Ishikawa (cell line): ENCODE results near the gene SLC7A4.

Experiments used
- CEBPB ChIP-seq: IDR thresholded peaks from 2 replicates; pipeline ENCODE4 v1.6.1; 2012
- CREB1 ChIP-seq: IDR thresholded peaks from 2 replicates; pipeline ENCODE4 v1.6.1; 2012; ENCODE audit warnings: low read depth
- EGR1 ChIP-seq: IDR thresholded peaks from 2 replicates; pipeline ENCODE4 v1.6.1; 2012
- EP300 ChIP-seq: IDR thresholded peaks from 2 replicates; pipeline ENCODE4 v1.6.1; 2012; ENCODE audit warnings: borderline replicate concordance
- FOXM1 ChIP-seq: IDR thresholded peaks from 2 replicates; pipeline ENCODE4 v1.6.1; 2012; ENCODE audit warnings: low read depth, borderline replicate concordance
- NFIC ChIP-seq: IDR thresholded peaks from 2 replicates; pipeline ENCODE4 v1.6.1; 2012
- RAD21 ChIP-seq: IDR thresholded peaks from 2 replicates; pipeline ENCODE4 v1.6.1; 2012; ENCODE audit warnings: low read depth
- TAF1 ChIP-seq: IDR thresholded peaks from 2 replicates; pipeline ENCODE4 v1.6.1; 2012; ENCODE audit warnings: low read depth, mild to moderate bottlenecking
- TCF12 ChIP-seq: IDR thresholded peaks from 2 replicates; pipeline ENCODE4 v1.6.1; 2012; ENCODE audit warnings: low read depth
- TEAD4 ChIP-seq: IDR thresholded peaks from 2 replicates; pipeline ENCODE4 v1.6.1; 2012
- YY1 ChIP-seq: IDR thresholded peaks from 2 replicates; pipeline ENCODE4 v1.6.1; 2012; ENCODE audit warnings: low read depth
- ZBTB7A ChIP-seq: IDR thresholded peaks from 2 replicates; pipeline ENCODE4 v1.6.1; 2012; ENCODE audit warnings: low read depth
- TF ChIP-seq, protein P1 (sequence below): IDR thresholded peaks from 2 replicates; pipeline ENCODE4 v1.6.1; 2012
- TF ChIP-seq, protein P2 (sequence below): IDR thresholded peaks from 2 replicates; pipeline ENCODE4 v1.6.1; 2012
- TF ChIP-seq, protein P3 (sequence below): IDR thresholded peaks from 2 replicates; pipeline ENCODE4 v1.6.1; 2012; ENCODE audit warnings: low read depth, mild to moderate bottlenecking

Gene SLC7A4

DNA sequence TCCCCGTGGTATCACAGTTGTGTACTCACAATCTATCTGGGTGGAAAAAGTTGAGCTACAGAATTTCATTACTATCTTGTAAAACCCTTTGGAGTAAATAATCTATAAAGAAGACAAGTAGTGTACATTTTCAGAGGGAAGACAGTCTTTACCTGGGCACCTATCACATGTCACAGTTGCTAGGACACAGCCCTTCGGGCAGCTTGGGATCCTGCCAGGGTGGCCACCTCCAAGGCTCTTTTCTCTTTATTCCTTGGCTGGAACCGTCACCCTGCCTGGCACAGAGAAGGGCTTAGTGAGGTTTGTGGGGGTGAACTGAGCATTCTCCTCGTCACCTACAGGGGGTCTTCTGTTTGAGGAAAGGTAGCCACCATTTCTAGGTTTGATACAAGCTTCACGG lies 37.0 kb upstream of the SLC7A4 start:
- TF ChIP-seq, protein P1, sequence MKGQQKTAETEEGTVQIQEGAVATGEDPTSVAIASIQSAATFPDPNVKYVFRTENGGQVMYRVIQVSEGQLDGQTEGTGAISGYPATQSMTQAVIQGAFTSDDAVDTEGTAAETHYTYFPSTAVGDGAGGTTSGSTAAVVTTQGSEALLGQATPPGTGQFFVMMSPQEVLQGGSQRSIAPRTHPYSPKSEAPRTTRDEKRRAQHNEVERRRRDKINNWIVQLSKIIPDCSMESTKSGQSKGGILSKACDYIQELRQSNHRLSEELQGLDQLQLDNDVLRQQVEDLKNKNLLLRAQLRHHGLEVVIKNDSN = no peak
- TF ChIP-seq YY1 (no peak), ZBTB7A (no peak), CREB1 (no peak), TAF1 (no peak), TCF12 (no peak), TEAD4 (no peak), RAD21 (no peak), EGR1 (no peak), CEBPB (no peak), FOXM1 (no peak), EP300 (no peak), NFIC (no peak)
- TF ChIP-seq, protein P2, sequence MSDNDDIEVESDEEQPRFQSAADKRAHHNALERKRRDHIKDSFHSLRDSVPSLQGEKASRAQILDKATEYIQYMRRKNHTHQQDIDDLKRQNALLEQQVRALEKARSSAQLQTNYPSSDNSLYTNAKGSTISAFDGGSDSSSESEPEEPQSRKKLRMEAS = no peak
- TF ChIP-seq, protein P3, sequence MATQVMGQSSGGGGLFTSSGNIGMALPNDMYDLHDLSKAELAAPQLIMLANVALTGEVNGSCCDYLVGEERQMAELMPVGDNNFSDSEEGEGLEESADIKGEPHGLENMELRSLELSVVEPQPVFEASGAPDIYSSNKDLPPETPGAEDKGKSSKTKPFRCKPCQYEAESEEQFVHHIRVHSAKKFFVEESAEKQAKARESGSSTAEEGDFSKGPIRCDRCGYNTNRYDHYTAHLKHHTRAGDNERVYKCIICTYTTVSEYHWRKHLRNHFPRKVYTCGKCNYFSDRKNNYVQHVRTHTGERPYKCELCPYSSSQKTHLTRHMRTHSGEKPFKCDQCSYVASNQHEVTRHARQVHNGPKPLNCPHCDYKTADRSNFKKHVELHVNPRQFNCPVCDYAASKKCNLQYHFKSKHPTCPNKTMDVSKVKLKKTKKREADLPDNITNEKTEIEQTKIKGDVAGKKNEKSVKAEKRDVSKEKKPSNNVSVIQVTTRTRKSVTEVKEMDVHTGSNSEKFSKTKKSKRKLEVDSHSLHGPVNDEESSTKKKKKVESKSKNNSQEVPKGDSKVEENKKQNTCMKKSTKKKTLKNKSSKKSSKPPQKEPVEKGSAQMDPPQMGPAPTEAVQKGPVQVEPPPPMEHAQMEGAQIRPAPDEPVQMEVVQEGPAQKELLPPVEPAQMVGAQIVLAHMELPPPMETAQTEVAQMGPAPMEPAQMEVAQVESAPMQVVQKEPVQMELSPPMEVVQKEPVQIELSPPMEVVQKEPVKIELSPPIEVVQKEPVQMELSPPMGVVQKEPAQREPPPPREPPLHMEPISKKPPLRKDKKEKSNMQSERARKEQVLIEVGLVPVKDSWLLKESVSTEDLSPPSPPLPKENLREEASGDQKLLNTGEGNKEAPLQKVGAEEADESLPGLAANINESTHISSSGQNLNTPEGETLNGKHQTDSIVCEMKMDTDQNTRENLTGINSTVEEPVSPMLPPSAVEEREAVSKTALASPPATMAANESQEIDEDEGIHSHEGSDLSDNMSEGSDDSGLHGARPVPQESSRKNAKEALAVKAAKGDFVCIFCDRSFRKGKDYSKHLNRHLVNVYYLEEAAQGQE = no peak

DNA sequence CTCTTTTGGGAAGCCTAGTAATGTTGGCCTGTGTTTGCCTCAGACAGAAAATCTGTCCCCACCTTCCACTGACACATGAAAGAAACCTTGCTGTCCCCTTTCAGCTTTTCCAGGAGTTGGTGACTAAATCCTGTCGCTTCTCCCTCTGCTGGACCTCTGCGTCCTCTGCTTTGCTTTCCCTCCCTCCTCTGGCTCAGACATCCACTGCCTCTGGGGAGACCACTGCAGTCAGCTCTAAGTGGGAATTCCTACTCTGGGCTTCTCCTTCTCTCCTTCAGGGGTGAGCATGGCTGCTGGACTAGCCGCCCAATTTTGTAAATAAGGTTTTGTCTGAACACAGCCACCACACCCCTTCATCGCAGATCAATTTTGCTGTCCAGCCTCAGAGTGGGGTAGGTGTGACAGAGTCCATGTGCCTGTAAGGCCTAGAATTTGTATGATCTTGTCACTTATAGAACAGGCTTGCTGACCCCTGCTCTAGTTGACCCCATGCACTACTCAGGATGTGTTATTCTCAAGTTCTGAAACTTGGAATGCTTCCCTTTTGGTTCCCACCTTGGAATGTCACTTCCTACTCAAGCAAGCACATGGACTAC lies 36.4 kb upstream of the SLC7A4 start:
- no peak for TF ChIP-seq TAF1
- TF ChIP-seq, protein P1 = no peak
- TF ChIP-seq CEBPB = no peak

DNA sequence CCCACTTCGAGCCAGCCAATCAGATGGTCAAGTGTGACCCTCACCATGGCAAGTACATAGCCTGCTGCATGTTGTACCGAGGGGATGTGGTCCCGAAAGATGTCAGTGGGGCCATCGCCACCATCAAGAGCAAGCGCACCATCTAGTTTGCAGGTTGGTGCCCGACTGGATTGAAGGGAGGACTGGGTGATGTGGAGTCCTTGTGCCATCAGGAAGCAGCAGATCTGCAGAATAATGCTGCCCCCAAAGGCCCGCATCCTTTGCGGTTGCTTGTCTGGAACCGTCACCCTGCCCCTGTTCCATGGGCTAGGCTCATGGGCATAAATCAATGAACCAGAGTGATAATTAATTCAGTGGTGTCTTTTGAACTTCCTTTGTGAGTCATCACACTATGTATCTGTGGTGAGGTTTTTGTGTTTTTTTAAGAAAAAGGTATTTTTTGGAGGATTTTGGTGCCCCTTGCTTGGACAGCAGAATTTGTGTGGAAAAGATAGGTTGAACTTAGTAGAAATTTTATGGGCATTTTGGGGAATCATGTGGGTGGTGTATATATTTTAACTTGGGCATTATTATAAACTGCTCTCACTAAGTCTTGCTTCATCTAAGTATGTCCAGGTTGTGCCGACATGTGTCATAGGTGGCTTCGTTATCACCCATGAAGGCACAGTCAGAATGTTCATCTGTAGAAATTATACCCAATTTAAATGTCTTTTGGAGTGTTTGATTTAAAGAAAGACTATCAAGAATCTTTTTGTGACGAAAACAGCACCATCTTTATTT lies 35.7 kb upstream of the SLC7A4 start:
- no peak for TF ChIP-seq CREB1

DNA sequence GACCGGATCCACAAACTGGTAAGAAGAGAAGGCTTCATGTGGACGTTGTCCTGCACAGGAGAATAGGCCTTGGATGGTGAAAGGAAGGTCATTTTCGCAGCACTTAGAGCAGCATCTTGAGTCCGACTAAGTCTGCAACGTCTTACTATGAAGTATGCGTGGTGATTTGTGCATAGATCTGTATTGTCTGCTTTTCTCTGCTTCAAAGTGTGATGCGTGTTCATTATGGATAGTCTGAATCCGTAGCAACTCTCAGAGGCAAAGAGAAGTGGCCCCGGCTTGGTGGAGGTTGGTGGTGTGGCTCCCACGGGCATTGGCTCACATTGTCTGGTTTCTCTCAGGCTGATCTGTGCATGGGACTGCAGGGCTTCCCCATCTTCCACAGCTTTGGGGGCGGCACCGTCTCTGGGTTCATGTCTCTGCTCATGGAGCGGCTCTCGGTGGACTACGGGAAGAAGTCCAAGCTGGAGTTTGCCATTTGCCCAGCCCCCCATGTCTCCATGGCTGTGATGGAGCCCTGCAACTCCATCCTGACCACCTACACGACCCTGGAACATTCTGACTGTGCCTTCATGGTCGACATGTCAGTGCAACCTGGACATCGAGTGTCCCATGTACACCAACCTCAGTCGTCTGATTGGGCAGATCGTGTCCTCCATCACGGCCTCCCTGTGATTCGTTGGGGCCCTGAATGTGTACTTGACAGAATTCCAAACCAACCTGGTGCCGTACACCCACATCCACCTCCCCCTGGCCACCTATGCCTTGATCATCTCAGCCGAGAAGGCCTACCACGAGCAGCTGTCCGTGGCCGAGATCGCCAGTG lies 34.9 kb upstream of the SLC7A4 start:
- no peak for TF ChIP-seq EP300
- no peak for TF ChIP-seq TCF12
- no peak for TF ChIP-seq ZBTB7A
- TF ChIP-seq YY1 = no peak
- TF ChIP-seq EGR1 = no peak
- TF ChIP-seq, protein P2 = no peak
- TF ChIP-seq NFIC = no peak
- no peak for TF ChIP-seq TAF1
- TF ChIP-seq, protein P3 = no peak
- TF ChIP-seq RAD21 = no peak
- no peak for TF ChIP-seq CEBPB
- TF ChIP-seq CREB1 = no peak

DNA sequence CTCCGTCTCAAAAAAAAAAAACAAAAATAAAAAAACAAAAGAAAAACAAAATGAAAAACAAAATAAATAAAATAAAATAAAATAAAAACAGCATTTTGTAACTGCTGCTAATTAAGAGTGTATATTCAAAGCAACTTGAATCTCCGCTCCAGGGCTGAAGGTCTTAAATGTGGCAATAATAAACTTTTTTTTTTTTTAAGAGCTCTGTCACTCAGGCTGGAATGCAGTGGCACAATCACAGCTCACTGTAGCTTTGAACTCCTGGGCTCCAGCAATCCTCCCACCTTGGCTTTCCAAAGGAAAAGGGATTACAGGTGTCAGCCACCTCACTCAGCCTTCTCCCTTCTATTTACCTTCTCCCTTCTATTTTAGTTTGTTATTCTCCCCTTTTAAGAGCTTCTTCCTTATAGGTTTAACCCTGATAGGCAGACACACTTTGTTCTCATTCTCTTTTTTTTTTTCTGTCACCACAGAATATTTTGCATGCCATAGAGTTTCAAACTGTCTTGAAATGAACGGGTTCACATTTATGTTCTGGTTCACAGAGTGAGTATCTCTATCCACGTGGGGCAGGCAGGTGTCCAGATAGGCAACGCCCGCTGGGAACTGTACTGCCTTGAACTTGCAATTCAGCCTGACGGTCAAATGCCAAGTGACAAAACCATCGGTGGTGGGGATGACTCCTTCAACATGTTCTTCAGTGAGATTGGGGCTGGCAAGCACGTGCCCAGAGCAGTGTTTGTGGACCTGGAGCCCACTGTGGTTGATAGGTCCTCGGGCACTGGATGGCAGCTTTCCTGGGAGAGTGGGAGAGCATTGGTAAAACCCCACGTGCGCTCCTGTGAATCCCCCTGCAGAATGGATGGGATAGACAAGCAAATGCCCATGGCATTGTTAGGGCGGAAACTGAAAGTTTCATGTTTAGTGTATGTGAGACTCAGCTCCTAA lies 32.8 kb upstream of the SLC7A4 start:
- TF ChIP-seq FOXM1 (no peak), ZBTB7A (no peak), YY1 (no peak), TAF1 (no peak), CREB1 (no peak), EGR1 (no peak), CEBPB (no peak)
- TF ChIP-seq, protein P2 = no peak
